Measurements from ENCODE around the gene DDX42. TPM values are rescaled to one million over a fixed set of nuclear protein-coding genes. Genes with fewer than 3 reads are reported as not detected.
"Not testable (repeated sequence)": the region's sequence is repeated elsewhere in the genome, so short reads cannot be mapped to it uniquely, and the experiment has no call there.

DDX42 gene
- total RNA-seq, 4 donors from 2014 or later = 80.4 to 93.9 (median 84.3) TPM

GRCh38 chr17:63792055-63792729 is 18.2 kb downstream of the DDX42 start:
- peaks cover 60 to 100% (median 88%) of the 10 kb centered on the region in 4 donors for H3K36me3 ChIP-seq
- no peaks in the 10 kb centered on the region for H3K27me3 ChIP-seq
- no peaks in the 10 kb centered on the region for H3K9me3 ChIP-seq
- no peak overlapping the region for H3K4me3 ChIP-seq
- no peak for DNase-seq (ENCODE audit: extremely low spot score)
- WGBS = 85% methylated on average over 3 of the region's 3 CpGs
- TF ChIP-seq POLR2A (IDR thresholded peaks at IDR 0.05; ENCODE audit: low read depth) (no peak), POLR2AphosphoS5 (IDR thresholded peaks at IDR 0.05) (no peak), CTCF (IDR thresholded peaks at IDR 0.05) (no peak)
- intact Hi-C loops (cut with DNase I) = no loop called here
- H3K27ac ChIP-seq (replicated peaks in 1 of 4) = no peak overlapping the region
- peaks cover 0 to 8% (median 2%) of the 10 kb centered on the region in 4 donors for H3K4me1 ChIP-seq

- peaks cover 78 to 100% (median 90%) of the 10 kb centered on the region in 4 donors for H3K36me3 ChIP-seq
- H3K9me3 ChIP-seq; DNase-seq (ENCODE audit: extremely low spot score); H3K27ac ChIP-seq (replicated peaks in 1 of 4); H3K27me3 ChIP-seq; H3K4me3 ChIP-seq; H3K4me1 ChIP-seq; intact Hi-C loops (cut with DNase I): not testable (repeated sequence)
- WGBS = 92% methylated on average over 10 of the region's 10 CpGs
These were observed 22.4 kb downstream of the DDX42 start for GRCh38 chr17:63796375-63796774.

- H3K27ac ChIP-seq (replicated peaks in 1 of 4) = no peak overlapping the region
- intact Hi-C loops (cut with DNase I) = no loop called here
- H3K9me3 ChIP-seq = no peaks in the 10 kb centered on the region
- H3K36me3 ChIP-seq = peaks cover 79 to 100% (median 95%) of the 10 kb centered on the region in 4 donors
- no peak for TF ChIP-seq POLR2A (IDR thresholded peaks at IDR 0.05; ENCODE audit: low read depth)
- TF ChIP-seq POLR2AphosphoS5 (IDR thresholded peaks at IDR 0.05) = no peak
- TF ChIP-seq CTCF (IDR thresholded peaks at IDR 0.05) = no peak
- no peak for TF ChIP-seq EP300 (IDR thresholded peaks at IDR 0.05)
- H3K4me1 ChIP-seq = no peaks in the 10 kb centered on the region
- no peak for DNase-seq (ENCODE audit: extremely low spot score)
- WGBS = 94% methylated on average over 3 of the region's 3 CpGs
- H3K4me3 ChIP-seq = no peak overlapping the region
- no peaks in the 10 kb centered on the region for H3K27me3 ChIP-seq
These were observed 24.7 kb downstream of the DDX42 start for GRCh38 chr17:63798572-63799106.

- intact Hi-C loops (cut with DNase I) = no loop called here
- H3K9me3 ChIP-seq = no peaks in the 10 kb centered on the region
- peaks cover 62 to 100% (median 94%) of the 10 kb centered on the region in 4 donors for H3K36me3 ChIP-seq
- no peak overlapping the region for H3K27ac ChIP-seq (replicated peaks in 1 of 4)
- H3K4me3 ChIP-seq = no peak overlapping the region
- 88% methylated on average over 1 of the region's 1 CpG for WGBS
- TF ChIP-seq POLR2AphosphoS5 (IDR thresholded peaks at IDR 0.05) = no peak
- no peak for TF ChIP-seq EP300 (IDR thresholded peaks at IDR 0.05)
- TF ChIP-seq CTCF (IDR thresholded peaks at IDR 0.05) = no peak
- TF ChIP-seq POLR2A (IDR thresholded peaks at IDR 0.05; ENCODE audit: low read depth) = no peak
- H3K4me1 ChIP-seq = no peaks in the 10 kb centered on the region
- no peak for DNase-seq (ENCODE audit: extremely low spot score)
- H3K27me3 ChIP-seq = no peaks in the 10 kb centered on the region
These were observed 26.8 kb downstream of the DDX42 start for GRCh38 chr17:63800783-63801182.

- H3K27me3 ChIP-seq = no peaks in the 10 kb centered on the region
- H3K27ac ChIP-seq (replicated peaks in 1 of 4) = no peak overlapping the region
- H3K9me3 ChIP-seq = no peaks in the 10 kb centered on the region
- H3K36me3 ChIP-seq = peaks cover 68 to 100% (median 96%) of the 10 kb centered on the region in 4 donors
- WGBS = 64% methylated on average over 1 of the region's 1 CpG
- TF ChIP-seq CTCF (IDR thresholded peaks at IDR 0.05) = no peak
- no peak overlapping the region for H3K4me3 ChIP-seq
- H3K4me1 ChIP-seq = no peaks in the 10 kb centered on the region
- intact Hi-C loops (cut with DNase I) = no loop called here
- no peak for DNase-seq (ENCODE audit: extremely low spot score)
These were observed 30.4 kb downstream of the DDX42 start for GRCh38 chr17:63804328-63804727.

Measured in esophagus muscularis mucosa (tissue), 4 donors.